ENCODE data around the gene PSMD3.
A peak's percentile ranks its signal among the peaks of the same experiment; 100 is the strongest.
"Not testable (repeated sequence)": the region's sequence is repeated elsewhere in the genome, so short reads cannot be mapped to it uniquely, and the experiment has no call there.

PSMD3 gene

DNA sequence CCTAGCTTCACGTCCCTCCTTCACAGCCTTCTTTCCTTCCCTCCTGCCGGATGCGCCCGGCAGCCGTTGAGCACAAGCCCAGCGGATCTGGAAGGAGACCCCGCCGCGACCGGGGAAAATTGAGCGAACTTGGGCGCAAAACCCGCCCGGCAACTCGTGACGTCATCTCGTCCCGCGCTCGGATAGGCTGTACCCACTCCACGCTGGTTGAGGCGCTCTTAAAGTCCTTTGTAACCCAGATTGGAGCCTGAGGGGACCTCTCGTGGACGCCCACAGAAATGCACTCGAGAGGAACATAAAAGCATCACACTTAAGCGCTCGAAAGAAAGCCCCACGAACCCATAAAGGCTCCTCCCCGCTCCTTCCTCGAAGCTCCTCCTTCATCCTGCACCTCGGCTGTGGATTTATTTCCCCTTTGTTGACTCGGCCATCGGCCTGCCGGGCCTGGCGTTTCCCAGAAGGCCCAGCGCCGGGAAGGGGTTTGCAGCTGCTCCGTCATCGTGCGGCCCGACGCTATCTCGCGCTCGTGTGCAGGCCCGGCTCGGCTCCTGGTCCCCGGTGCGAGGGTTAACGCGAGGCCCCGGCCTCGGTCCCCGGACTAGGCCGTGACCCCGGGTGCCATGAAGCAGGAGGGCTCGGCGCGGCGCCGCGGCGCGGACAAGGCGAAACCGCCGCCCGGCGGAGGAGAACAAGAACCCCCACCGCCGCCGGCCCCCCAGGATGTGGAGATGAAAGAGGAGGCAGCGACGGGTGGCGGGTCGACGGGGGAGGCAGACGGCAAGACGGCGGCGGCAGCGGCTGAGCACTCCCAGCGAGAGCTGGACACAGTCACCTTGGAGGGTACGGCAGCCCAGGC lies at the start of gene PSMD3:
TSS of gene PSMD3 (plus strand) at position 457 of the 856 bp plus-strand sequence. CDS start at position 621, 164 bp downstream.
- peak; percentile 99 for DNase-seq

DNA sequence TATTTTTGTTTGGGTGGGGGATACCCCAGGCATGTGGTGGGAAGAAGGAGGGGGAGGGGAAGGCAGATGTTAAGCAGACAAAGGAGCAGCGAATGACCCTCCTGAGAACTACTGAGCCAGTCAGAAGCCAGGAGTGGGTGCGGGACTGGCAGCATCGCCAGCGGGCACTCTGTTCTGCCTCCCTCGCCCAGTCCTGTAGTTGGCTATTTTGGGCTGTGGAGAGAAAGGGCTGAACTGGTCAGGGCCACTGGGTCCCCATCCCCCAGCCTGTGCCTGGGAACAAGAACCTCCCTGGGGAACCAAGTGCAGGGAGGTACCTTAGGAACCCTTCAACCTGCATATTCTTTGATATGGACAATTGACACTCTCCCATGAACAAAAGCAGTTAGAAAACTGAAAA lies 46.7 kb upstream of the PSMD3 start:
- no peak for DNase-seq

DNA sequence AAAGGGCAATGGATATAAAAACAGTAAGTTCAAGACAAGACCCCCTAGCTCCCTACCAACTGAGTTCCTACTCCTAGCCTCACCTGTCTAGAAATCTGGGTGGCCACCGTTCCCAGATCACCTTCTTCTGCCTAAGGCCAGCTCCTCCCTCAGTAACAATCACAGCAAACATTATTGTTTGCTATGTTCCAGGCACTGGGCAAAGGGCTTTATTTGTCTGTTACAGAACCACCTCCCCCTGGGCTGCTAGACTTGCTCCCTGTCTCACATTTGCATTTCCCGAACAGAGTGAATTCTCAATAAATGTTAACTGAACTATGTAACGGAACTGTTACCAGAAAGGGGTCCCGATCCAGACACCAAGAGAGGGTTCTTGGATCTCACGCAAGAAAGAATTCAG lies 46.3 kb upstream of the PSMD3 start:
- DNase-seq: no peak

DNA sequence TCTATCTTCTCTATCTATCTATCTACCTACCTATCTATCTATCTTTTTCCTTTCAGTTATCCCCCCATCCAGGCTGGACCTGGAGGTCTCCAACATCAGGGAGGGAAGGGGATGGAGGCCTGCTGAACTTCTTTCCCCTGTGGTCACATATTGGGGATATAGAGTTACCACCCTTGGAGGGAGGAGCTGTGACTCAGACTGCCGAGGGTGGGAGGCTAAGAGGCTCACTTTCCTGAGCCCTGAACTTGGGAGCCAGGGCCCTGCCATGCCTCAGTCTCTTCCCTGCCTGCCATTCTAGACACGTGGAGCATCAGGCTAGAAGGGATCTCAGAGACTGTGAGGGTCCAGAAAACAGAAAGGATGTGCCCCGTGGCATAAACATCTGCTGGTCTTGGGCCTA lies 44.7 kb upstream of the PSMD3 start:
- no peak for DNase-seq

DNA sequence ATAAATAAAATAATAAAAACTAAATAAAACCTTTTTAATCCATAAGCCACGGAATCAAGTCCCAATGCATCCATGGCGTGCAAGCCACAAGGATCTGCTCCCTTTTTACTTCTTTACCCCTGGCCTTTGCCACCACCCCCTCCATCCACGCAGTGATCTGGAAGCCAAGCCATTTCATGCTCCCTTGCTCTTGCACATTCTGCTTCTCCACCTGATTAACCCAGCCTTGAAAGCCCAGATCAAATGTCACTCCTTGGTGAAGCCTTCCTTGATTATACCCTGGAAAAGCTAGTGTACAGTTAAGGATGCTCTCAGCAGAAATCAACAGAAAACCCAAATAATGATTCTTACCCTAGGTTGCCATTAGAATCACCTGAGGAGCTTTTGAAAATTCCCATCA lies 43.2 kb upstream of the PSMD3 start:
- DNase-seq: no peak

DNA sequence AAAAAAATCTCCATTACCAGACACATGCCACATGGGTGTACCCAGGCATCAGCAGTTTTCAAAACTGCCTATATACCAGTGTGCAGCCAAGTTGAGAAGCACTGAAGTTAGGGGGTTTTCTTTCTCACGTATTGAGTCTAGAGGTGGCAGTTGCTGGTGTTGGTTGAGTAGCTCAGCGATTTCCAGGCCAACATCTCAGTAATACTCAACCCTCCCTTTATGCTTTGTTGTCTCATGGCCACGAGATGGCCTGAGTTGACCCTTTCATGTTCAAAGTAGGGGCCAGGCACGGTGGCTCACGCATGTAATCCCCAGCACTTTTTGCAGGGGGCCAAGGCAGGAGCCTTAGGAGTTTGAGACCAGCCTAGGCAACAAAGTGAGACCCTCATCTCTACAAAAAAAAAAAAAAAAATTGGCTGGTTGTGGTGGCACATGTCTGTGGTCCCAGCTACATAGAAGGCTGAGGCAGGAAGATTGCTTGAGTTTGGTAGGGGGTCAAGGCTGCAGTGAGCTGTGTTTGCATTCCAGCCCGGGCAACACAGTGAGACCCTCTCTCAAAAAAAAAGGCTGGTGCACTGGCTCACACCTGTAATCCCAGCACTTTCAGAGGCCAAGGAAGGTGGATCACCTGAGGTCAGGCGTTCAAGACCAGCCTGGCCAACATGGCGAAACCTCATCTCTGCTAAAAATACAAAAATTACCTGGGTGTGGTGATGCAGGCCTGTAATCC lies 42.3 kb upstream of the PSMD3 start:
- no peak for DNase-seq

DNA sequence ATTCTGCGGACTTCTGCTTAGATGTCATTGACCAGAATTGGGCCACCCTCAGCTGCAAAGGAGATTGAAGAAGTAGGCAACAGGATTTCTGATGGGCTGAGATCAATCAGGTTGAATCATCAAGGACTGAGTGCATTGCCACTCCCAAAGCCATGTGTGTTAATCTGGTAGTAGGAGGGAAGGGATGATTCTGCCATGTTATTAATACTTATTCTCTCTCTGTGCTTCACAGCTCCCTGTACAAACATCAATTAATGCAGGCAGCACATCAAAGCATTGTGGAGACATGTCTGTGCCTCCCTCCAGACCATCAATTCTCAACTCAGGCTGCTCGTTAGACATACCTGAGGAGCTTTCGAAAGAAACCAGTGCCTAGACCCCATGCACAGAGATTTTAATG lies 41.5 kb upstream of the PSMD3 start:
- DNase-seq: no peak

DNA sequence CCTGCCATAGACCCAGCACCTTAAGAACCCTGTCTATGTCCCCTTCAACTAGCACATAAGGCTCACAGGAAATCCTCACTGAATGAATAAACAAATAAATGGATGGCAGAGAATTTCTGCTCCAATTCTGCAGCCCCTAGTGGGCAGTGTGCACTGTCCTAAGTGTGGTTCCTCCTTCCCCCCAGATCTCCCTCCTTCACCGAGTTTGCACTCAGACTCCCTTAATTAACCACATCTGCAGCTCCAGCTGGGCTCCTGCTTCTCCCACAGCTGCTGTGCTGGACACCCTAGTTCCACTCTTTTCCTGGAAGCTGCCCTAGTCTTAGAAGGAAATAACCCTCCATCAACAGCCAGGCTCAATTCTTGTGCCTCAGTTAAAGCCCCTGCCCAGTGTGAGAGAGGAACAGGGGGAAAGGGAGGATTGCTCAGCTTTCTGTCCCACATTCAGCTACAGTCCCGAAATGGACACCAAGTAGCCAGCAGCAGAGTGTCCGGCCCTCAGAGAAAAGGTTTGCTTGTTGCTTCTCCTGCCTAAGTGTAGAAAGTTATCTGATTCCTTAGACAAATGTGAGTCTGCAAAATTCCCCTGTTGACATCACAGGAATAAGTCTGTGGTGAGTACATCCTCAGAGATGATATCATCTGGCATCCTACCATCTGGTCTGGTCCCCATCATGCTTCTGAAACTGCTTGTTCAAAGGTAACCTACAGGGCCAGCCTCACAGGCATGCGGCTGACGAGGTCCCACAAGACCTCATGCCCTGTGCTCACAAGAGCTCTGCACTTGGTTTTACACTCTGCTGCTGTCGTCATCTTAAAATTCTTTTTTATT lies 40.8 kb upstream of the PSMD3 start:
- DNase-seq: no peak

DNA sequence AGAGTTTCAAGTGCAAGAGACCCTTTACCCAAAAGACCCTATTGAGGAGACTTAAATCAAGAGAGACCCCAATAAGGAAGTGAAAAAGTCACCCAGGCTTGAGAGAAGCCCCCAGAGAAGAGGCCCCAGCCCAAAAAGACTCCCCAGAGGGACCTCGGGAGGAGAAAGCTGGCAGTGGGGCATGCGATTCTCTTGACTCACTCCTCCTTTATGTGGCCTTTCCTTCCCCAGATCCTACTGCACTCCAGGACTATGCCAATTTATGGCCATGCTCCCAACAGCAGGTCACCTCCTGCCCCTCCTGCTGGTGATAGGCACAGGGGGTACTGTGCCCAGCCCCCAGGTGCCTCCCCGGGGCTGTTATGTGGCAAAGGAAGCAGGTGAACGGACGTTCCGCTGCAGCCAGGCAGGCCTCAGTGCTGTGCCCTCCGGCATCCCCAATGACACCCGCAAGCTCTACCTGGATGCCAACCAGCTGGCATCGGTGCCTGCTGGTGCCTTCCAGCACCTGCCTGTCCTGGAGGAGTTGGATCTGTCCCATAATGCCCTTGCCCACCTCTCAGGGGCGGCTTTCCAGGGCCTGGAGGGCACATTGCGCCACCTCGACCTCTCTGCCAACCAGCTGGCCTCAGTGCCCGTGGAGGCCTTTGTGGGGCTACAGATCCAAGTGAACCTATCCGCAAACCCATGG lies 36.8 kb upstream of the PSMD3 start:
- DNase-seq: no peak

DNA sequence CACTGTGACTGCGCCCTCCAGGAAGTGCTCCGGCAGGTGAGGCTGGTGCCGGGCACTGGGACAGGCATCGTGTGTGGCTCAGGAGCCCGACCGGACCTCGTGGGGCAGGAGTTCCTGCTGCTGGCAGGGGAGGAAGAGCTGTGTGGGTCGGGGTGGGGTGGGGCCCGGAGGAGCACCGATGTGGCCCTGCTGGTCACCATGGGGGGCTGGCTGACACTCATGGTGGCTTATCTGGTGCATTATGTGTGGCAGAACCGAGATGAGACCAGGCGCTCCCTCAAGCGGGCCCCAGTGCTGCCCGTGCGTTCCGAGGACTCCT lies 36.3 kb upstream of the PSMD3 start:
- no peak for DNase-seq

DNA sequence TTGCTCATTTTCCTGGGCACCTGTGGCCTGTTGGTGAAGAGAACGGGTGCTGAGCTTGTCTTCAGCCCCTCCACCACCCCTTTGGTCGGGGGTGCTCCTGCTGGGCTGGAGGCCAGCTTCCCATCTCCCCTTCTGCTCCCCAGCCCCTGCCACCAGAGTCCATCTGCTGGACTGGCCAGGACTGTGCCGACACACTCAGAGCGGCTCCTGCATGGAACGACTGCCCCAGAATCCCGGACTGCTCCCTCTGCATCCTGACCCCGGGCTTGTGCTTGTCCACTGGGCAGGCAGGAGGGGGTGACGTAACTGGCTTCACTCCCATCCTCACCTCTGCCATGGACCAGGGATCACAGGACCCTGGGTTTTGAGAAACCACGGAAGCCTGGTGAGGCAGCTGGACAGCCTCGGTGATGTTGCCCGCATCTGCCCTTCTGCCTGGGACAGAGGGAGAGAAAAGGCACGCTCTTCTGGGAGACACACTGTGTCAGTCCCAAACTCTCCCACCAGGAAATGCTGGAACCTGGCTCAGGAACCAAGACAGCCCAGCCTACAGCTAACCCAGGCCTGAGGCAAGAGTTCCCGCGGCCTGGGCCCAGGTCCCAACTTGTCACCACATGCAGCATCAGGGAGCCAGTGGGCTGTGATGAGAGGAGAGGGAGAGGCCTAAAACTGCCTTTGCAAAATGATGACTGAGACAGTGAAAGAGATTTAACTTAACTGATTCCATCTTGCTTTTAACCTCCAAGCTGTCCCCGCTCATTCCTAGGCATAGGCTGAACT lies 33.9 kb upstream of the PSMD3 start:
- no peak for DNase-seq

DNA sequence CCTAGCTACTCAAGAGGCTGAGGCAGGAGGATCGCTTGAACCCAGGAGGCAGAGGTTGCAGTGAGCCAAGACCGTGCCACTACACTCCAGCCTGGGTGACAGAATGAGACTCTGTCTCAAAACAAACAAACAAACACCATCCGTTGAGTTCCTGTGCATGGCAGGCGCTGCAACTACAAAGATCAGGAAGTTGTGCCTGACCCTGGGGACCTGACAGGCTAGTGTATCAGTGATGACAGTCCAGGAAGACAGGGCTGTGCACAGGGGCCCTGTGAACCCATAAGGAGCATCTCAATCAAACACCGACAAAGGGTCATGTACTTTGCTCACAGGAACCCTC lies 32.1 kb upstream of the PSMD3 start:
- not testable (repeated sequence) for DNase-seq

DNA sequence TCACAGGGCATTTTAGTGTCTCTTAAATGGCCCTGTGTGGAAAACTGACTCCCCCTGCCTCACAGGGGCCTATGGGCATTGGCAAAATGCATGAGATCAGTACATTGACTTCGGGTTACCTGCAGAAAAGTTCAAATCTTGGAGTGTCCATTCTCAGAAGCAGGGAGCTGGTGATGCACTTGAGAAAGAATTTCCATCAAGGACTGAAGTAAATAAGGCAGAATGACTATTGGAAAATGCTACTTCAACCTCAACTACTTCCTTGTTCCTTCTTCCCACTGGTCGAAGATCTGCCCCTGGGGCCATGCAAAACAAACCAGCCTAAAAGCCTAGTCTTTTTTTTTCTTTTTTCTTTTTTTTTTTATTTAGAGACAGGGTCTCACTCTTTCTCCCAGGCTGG lies 31.6 kb upstream of the PSMD3 start:
- no peak for DNase-seq

DNA sequence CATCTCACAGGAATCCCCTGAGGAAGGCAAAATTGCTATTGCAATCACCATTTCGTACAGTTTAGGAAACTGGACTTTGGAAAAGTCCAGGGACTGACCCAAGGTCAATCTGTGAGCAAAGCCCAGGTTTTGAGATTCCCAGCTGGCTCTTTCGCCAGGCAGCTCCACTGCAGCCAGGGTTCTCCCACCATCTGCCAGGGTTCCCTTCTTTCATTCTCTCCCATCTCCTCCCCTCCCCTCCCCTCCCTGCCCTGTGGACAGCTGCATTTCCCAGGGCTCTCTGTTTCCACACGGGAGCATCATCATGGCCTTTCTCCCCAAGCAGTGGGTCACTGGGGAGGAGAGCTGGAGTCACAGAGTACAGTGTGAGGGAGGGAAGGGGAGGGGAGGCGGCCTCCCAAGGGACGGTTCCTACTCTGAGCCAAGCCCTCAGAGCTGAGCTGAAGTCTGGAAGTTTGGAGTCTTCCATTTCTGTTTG lies 29.7 kb upstream of the PSMD3 start:
- DNase-seq: no peak

DNA sequence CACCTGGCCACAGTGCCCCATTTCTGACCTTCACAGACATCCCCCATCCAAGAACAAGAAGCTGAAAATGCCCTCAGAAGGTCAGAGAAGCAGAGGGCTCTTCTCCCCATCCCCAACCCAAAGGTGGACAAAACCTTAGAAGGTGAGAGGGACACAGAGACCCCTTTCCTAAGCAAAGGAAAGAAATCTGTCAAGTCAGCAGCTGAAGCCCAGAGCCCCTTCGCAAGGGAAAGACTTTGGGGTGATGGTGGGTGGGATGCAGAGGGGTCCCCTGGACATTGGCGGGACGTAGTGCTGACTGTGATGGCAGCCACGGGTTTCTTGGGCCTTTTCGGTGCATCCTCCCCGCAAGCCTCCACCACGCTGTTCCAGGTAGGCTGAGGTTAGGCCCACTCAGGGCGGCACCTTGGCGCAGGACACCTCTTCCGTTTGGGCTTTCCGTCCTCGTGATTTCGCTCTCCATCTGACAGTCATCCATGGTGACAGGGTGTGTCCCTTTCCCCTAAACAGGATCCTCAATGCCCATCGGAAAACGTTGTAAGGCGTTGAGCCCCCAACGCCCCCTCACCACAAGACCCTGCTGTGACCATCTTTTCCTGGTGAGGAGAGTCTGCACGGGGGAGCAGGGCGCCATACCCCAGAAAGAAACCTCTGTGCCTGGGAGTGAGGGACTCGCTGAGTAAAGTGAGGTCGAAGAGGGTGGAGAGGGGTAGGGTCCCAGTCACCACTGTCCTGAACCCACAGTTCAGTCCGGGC lies 28.5 kb upstream of the PSMD3 start:
- no peak for DNase-seq

DNA sequence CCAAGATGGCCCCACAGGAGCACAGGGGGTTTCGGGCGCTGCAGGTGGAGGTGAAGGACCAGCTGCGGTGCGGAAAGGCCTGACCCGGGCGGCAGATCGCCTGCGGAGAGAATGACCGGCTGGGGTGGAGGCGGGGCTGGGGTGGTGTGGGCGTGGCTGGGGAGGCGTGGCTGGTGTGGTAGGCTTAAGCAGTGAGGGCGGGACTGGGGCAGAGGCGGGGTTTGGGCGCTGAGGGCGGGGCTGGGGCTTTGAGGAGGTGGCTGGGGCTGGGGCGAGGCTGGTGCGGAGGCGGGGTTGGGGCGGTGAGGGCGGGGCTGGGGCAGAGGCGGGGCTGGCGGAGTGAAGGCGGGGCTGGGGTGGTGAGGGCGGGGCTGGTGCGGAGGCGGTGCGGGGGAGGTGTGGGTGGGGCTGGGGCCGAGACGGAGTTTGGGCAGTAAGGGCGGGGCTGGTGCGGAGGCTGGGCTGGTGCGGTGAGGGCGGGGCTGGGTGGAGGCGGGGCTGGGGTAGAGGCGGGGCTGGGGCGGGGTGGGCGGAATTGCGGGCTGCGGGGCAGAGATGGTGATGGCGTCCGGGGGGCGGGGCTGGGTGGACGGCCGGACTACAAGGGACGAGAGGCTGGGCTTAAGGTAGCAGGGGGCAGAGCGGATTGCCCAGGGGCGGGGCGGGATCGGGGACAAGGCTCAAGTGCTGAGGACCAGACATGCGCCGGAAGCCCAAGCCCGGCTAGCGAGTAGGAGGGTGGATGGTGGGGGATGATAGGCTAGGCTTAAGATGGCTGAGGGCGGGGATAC lies 27.7 kb upstream of the PSMD3 start:
- peak; percentile 92 for DNase-seq

DNA sequence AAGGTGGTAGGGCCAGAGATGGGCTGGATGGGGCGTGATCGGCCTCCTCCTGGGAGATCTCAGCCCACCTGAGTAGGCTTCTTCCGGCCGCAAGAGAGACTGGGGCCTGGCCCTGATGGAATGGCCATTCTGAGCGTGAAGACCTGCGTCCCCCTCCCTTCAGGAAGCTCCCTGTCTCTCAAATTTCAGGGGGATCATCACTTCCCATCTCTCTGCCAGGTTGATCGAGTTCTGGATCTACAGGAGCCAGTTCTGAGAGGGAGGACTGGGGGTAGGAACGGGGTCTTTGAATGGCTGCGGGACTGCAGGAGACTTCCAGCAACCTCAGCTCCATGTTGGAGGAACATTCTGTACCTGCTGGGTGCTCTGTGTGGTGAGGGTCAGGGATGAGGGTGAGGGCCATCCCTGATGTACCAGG lies 27.1 kb upstream of the PSMD3 start:
- no peak for DNase-seq

DNA sequence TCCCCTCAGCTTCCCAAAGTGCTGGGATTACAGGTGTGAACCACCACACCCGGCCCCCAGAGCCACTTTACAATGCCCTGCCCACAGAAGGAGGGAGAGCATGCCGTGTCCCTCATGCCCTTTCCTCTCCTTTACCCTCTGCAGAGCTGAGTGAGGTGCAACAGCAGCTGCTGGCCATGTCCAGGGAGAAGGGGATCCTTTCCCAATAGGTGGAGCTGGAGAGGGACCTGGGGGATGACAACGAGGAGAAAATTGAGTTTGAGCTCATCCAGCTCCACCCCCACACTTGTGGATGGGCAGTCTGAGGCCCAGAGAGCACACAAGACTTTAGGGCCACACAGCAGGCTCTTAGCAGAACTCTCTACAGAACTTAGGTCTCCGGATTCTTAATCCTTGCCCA lies 25.7 kb upstream of the PSMD3 start:
- DNase-seq: no peak

DNA sequence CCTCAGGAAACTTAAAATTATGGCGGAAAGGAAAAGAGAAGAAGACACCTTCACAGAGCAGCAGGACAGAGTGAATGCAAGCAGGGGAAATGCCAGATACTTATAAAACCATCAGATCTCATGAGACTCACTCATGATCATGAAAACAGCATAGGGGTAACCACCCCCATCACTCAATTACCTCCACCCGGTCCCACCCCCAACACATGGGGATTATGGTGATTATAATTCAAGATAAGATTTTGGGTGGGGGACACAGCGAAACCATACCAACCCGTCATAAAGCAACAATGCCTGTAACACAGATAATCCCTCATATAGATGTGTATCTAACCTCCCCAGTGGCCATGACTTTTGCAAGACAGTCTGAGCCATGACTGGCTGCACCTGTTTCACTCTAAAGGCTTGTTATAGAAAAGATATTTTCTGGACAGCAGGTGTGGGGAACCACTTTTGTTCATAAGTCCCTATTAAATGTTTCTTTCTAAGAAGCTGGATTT lies 24.8 kb upstream of the PSMD3 start:
- no peak for DNase-seq

DNA sequence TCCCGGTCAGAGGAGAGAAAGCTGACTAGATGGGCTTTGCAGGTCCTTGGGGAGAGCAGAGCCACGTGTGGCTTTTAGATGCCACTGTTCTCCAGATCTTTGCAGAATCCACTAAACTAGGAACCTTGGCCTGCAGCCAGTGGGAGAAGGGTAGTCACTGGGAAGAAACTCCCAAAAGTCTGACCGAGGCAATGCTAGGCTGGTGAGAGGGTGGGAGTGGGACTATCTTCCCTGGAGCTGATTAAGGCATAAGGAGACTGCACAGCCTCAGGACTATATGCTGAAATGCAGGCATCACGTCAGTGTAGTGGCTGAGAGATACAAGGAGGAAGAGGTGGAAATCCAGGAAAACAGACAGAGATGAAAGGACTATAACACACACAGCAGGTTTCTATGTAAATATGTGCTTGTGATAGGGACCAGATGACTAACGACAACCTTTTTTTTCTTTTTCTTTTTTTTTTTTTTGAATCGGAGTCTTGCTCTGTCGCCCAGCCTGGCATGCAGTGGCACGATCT lies 20.0 kb upstream of the PSMD3 start:
- DNase-seq: no peak
